Adipocyte (in vitro differentiated cells): Measurements from ENCODE around the gene LRRC58.
A peak's percentile ranks its signal among the peaks of the same experiment; 100 is the strongest.

ENCODE experiments used
- DNase-seq: peaks from one replicate; pipeline ENCODE4 v3.0.0-alpha.2; 2015; ENCODE audit warnings: low read depth
- H3K27me3 ChIP-seq: replicated peaks from 2 replicates; pipeline ENCODE4 v1.7.0; 2013; ENCODE audit warnings: mild to moderate bottlenecking, low read length, moderate library complexity; ENCODE audit not compliant: control insufficient read depth, insufficient read depth
- H3K36me3 ChIP-seq: 2 replicates; pipeline ENCODE4 v1.7.0; 2013; ENCODE audit warnings: low read length, mild to moderate bottlenecking, moderate library complexity; ENCODE audit not compliant: control insufficient read depth, insufficient read depth, severe bottlenecking
- H3K4me1 ChIP-seq: 2 replicates; pipeline ENCODE4 v1.7.0; 2013; ENCODE audit warnings: mild to moderate bottlenecking, low read length, moderate library complexity; ENCODE audit not compliant: control insufficient read depth, insufficient read depth
- H3K4me3 ChIP-seq: 2 replicates; pipeline ENCODE4 v1.7.0; 2013; ENCODE audit warnings: mild to moderate bottlenecking, low read length, moderate library complexity
- H3K9ac ChIP-seq: 2 replicates; pipeline ENCODE4 v1.7.0; 2013; ENCODE audit warnings: mild to moderate bottlenecking, low read length, moderate library complexity
- H3K9me3 ChIP-seq: 2 replicates; pipeline ENCODE4 v1.7.0; 2013; ENCODE audit warnings: mild to moderate bottlenecking, low read length, moderate library complexity; ENCODE audit not compliant: control insufficient read depth

Gene LRRC58

GRCh38 chr3:120364821-120365220 lies 15.7 kb upstream of the LRRC58 start:
- Histone ChIP-seq H3K9me3 (no peaks in the 10 kb centered on the region), H3K27me3 (no peaks in the 10 kb centered on the region), H3K9ac (no peak overlapping the region), H3K36me3 (no peaks in the 10 kb centered on the region), H3K4me1 (peaks cover 15% of the 10 kb centered on the region), H3K4me3 (no peak overlapping the region)
- DNase-seq = peak; percentile 52

GRCh38 chr3:120364101-120364500 lies 14.9 kb upstream of the LRRC58 start:
- H3K9ac ChIP-seq = no peak overlapping the region
- peaks cover 15% of the 10 kb centered on the region for H3K4me1 ChIP-seq
- no peaks in the 10 kb centered on the region for H3K27me3 ChIP-seq
- no peak overlapping the region for H3K4me3 ChIP-seq
- H3K9me3 ChIP-seq = no peaks in the 10 kb centered on the region
- no peak for DNase-seq
- H3K36me3 ChIP-seq = no peaks in the 10 kb centered on the region

- Histone ChIP-seq H3K9me3 (no peaks in the 10 kb centered on the region), H3K9ac (no peak overlapping the region), H3K27me3 (no peaks in the 10 kb centered on the region), H3K4me1 (no peaks in the 10 kb centered on the region), H3K36me3 (no peaks in the 10 kb centered on the region), H3K4me3 (no peak overlapping the region)
- DNase-seq = no peak
Measured at GRCh38 chr3:120357807-120358206, 8.7 kb upstream of the LRRC58 start.

- H3K36me3 ChIP-seq = no peaks in the 10 kb centered on the region
- peaks cover 9% of the 10 kb centered on the region for H3K4me1 ChIP-seq
- DNase-seq = no peak
Measured at GRCh38 chr3:120355486-120355885, 6.3 kb upstream of the LRRC58 start.

GRCh38 chr3:120353463-120353862 lies 4.3 kb upstream of the LRRC58 start:
- no peak for DNase-seq
- Histone ChIP-seq H3K9me3 (no peaks in the 10 kb centered on the region), H3K4me3 (no peak overlapping the region), H3K4me1 (peaks cover 17% of the 10 kb centered on the region), H3K27me3 (no peaks in the 10 kb centered on the region), H3K9ac (no peak overlapping the region), H3K36me3 (no peaks in the 10 kb centered on the region)

More at GRCh38 chr3:120355486-120355885, 6.3 kb upstream of the LRRC58 start:
- H3K4me3 ChIP-seq = no peak overlapping the region
- H3K9me3 ChIP-seq = no peaks in the 10 kb centered on the region
- no peaks in the 10 kb centered on the region for H3K27me3 ChIP-seq
- H3K9ac ChIP-seq = no peak overlapping the region

- Histone ChIP-seq H3K4me1 (peaks cover 25% of the 10 kb centered on the region), H3K4me3 (no peak overlapping the region), H3K27me3 (no peaks in the 10 kb centered on the region), H3K36me3 (no peaks in the 10 kb centered on the region), H3K9me3 (no peaks in the 10 kb centered on the region), H3K9ac (no peak overlapping the region)
- DNase-seq = no peak
Measured at GRCh38 chr3:120352017-120352416, 2.9 kb upstream of the LRRC58 start.

GRCh38 chr3:120350401-120350941 lies 1.3 kb upstream of the LRRC58 start:
- Histone ChIP-seq H3K9me3 (no peaks in the 10 kb centered on the region), H3K9ac (peak overlapping the region; percentile 94), H3K36me3 (no peaks in the 10 kb centered on the region), H3K4me1 (peaks cover 29% of the 10 kb centered on the region), H3K4me3 (peak overlapping the region; percentile 83), H3K27me3 (no peaks in the 10 kb centered on the region)
- DNase-seq = peak; percentile 78

- DNase-seq = no peak
- Histone ChIP-seq H3K36me3 (no peaks in the 10 kb centered on the region), H3K9me3 (no peaks in the 10 kb centered on the region), H3K9ac (peak overlapping the region; percentile 94), H3K4me1 (peaks cover 29% of the 10 kb centered on the region), H3K27me3 (no peaks in the 10 kb centered on the region), H3K4me3 (peak overlapping the region; percentile 83)
Measured at GRCh38 chr3:120349855-120350125, 636 bp upstream of the LRRC58 start.

GRCh38 chr3:120348065-120348990 lies 826 bp downstream of the LRRC58 start:
- no peaks in the 10 kb centered on the region for H3K36me3 ChIP-seq
- peak overlapping the region; percentile 94 for H3K9ac ChIP-seq
- H3K9me3 ChIP-seq = no peaks in the 10 kb centered on the region
- peak; percentile 65 for DNase-seq
- no peaks in the 10 kb centered on the region for H3K27me3 ChIP-seq
- H3K4me1 ChIP-seq = peaks cover 40% of the 10 kb centered on the region
- H3K4me3 ChIP-seq = peak overlapping the region; percentile 83

- H3K27me3 ChIP-seq = no peaks in the 10 kb centered on the region
- DNase-seq = no peak
Measured at GRCh38 chr3:120344349-120344748, 4.8 kb downstream of the LRRC58 start.

GRCh38 chr3:120341658-120342346 lies 7.4 kb downstream of the LRRC58 start:
- Histone ChIP-seq H3K9ac (no peak overlapping the region), H3K9me3 (peaks cover 9% of the 10 kb centered on the region), H3K36me3 (peaks cover 5% of the 10 kb centered on the region), H3K4me3 (no peak overlapping the region), H3K27me3 (no peaks in the 10 kb centered on the region), H3K4me1 (peaks cover 20% of the 10 kb centered on the region)
- no peak for DNase-seq

More at GRCh38 chr3:120344349-120344748, 4.8 kb downstream of the LRRC58 start:
- no peak overlapping the region for H3K9ac ChIP-seq
- H3K4me1 ChIP-seq = peaks cover 30% of the 10 kb centered on the region
- no peaks in the 10 kb centered on the region for H3K36me3 ChIP-seq
- no peak overlapping the region for H3K4me3 ChIP-seq
- peaks cover 3% of the 10 kb centered on the region for H3K9me3 ChIP-seq
